GM12878 (cell line): ENCODE measurements around the gene MAP2K1. TPM values are rescaled to one million over a fixed set of nuclear protein-coding genes. Genes with fewer than 3 reads are reported as not detected.
A peak's percentile ranks its signal among the peaks of the same experiment; 100 is the strongest.

Source experiments
- BACH1 ChIP-seq: fragments of 450-650 bp; IDR thresholded peaks from 2 replicates; pipeline ENCODE4 v1.6.1; 2017; ENCODE audit warnings: mild to moderate bottlenecking, borderline replicate concordance
- DPF2 ChIP-seq: fragments of 450-650 bp; IDR thresholded peaks from 2 replicates; pipeline ENCODE4 v1.6.1; 2017; ENCODE audit warnings: mild to moderate bottlenecking
- GABPA ChIP-seq: IDR thresholded peaks from 2 replicates; pipeline ENCODE4 v1.6.1; 2014; ENCODE audit warnings: antibody characterized with exemption, low read depth, mild to moderate bottlenecking, inconsistent platforms
- GATAD2B ChIP-seq: fragments of 450-650 bp; conservative IDR thresholded peaks from 2 replicates; pipeline ENCODE4 v1.6.1; 2017; ENCODE audit warnings: low read depth, mild to moderate bottlenecking, moderate library complexity
- KLF5 ChIP-seq: fragments of 450-650 bp; IDR thresholded peaks from 2 replicates; pipeline ENCODE4 v1.6.1; 2014; ENCODE audit warnings: mild to moderate bottlenecking; ENCODE audit not compliant: partially characterized antibody
- MEF2A ChIP-seq: IDR thresholded peaks from 2 replicates; pipeline ENCODE4 v1.6.1; 2011; ENCODE audit warnings: low read depth, mild to moderate bottlenecking, low read length, moderate library complexity; ENCODE audit not compliant: insufficient read depth
- MXI1 ChIP-seq: fragments of 150-350 bp; IDR thresholded peaks from 2 replicates; pipeline ENCODE4 v1.6.1; 2011; ENCODE audit warnings: low read depth, mild to moderate bottlenecking, inconsistent platforms, low read length, improper control_type of control experiment
- NFXL1 ChIP-seq: fragments of 450-650 bp; IDR thresholded peaks from 2 replicates; pipeline ENCODE4 v1.6.1; 2017; ENCODE audit warnings: antibody characterized with exemption, mild to moderate bottlenecking, borderline replicate concordance
- PAX8 ChIP-seq: fragments of 450-650 bp; IDR thresholded peaks from 2 replicates; pipeline ENCODE4 v1.6.1; 2017; ENCODE audit warnings: mild to moderate bottlenecking, moderate library complexity
- TAF1 ChIP-seq: IDR thresholded peaks from 2 replicates; pipeline ENCODE4 v1.6.1; 2011; ENCODE audit warnings: mild to moderate bottlenecking, low read depth, low read length, borderline replicate concordance
- TCF3 ChIP-seq: IDR thresholded peaks from 2 replicates; pipeline ENCODE4 v1.6.1; 2012; ENCODE audit warnings: low read depth, mild to moderate bottlenecking, low read length, borderline replicate concordance; ENCODE audit not compliant: insufficient read depth
- YBX1 ChIP-seq: fragments of 450-650 bp; IDR thresholded peaks from 2 replicates; pipeline ENCODE4 v1.6.1; 2016; ENCODE audit warnings: antibody characterized with exemption
- polyA plus RNA-seq, 11 experiments: library from polyadenylated mRNA; depleted of rRNA in 4 of 11; unstranded in 6 of 11; stranded (reverse) in 5 of 11; fragments of >200 nt; fragmentation: Nextera tagmentation in 4 of 11; fragmentation: Illumina TruSeq in 1 of 11; extraction: Ambion mirVana in 4 of 11; extraction: Trizol in 1 of 11; gene quantifications; 1 replicate in 1 of 11; 2 replicates in 10 of 11; pipeline versions ENCODE4 v1.2.1 to v1.2.3, GENCODE V29; 2011 to 2016; ENCODE audit warnings: inconsistent platforms in 2 of 11, missing spikeins in 2 of 11, low read depth in 1 of 11
- total RNA-seq, 4 experiments: library from RNA; depleted of rRNA in 3 of 4; stranded (reverse); fragments of >200 nt in 3 of 4; fragmentation: Illumina TruSeq in 1 of 4; extraction: Trizol in 1 of 4; gene quantifications; 2 replicates each; pipeline versions ENCODE4 v1.2.1 to v1.2.3, GENCODE V29; 2013 to 2021
- TF ChIP-seq, protein P1 (sequence below): fragments of 450-650 bp; IDR thresholded peaks from 2 replicates; pipeline ENCODE4 v1.6.1; 2016; ENCODE audit warnings: mild to moderate bottlenecking, moderate library complexity, borderline replicate concordance
- TF ChIP-seq, protein P2 (sequence below): fragments of 450-650 bp; IDR thresholded peaks from 2 replicates; pipeline ENCODE4 v1.6.1; 2017; ENCODE audit warnings: mild to moderate bottlenecking, moderate library complexity
- TF ChIP-seq, protein P3 (sequence below): fragments of 450-650 bp; conservative IDR thresholded peaks from 2 replicates; pipeline ENCODE4 v1.6.1; 2017; ENCODE audit warnings: mild to moderate bottlenecking, moderate library complexity
- TF ChIP-seq, protein P4 (sequence below): IDR thresholded peaks from 2 replicates; pipeline ENCODE4 v1.6.1; 2011; ENCODE audit warnings: mild to moderate bottlenecking, low read depth, low read length, moderate library complexity; ENCODE audit not compliant: insufficient replicate concordance

The MAP2K1 gene
- total and polyA plus RNA-seq, 10 of the 15 experiments (the other 5 are each of a cell fraction or from before 2014, with no cell fraction given): 11.2 to 112 (median 56.6) TPM

DNA sequence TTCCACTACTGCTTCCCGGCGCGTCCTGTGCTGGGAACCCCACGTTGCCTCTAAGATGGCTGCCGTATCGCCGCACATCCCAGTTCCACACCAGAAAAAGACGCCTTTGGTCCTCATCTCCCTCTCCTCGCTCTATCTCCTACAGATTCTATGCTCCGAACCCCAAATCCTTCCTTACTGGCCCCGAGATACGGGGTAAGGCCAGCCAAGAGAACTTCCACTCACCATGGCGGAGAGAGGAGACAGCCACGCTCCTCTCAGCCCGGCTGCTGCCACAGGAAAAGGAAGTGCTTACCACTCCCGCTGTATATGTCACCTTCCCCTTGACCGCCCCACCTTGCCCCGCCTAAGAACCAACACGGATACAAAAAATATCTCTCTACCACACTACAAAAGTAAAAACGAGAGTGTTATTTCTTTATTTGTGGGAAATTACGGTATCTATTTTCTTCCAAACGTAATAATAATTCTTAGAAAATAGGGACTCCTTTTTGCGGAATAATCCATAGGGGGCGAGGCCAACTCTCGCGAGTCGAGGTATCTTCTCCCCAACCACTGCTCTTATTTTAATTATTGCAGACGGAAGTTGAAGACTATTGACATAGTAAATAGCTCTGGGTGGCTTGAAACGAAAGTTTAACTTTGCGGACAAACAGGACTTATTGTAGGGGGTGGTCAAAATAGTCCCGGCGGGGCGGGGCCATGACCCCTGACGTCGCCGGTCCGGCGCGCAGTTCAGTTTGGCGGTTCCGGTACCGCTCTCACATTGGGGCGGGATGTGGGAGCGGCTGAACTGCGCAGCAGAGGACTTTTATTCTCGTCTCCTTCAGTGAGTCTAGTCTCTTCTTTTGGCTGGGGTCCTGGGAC, 118.1 kb downstream of the MAP2K1 start, which contains the start of the genes RPL4 and ZWILCH (continued):
- TF ChIP-seq, protein P1, sequence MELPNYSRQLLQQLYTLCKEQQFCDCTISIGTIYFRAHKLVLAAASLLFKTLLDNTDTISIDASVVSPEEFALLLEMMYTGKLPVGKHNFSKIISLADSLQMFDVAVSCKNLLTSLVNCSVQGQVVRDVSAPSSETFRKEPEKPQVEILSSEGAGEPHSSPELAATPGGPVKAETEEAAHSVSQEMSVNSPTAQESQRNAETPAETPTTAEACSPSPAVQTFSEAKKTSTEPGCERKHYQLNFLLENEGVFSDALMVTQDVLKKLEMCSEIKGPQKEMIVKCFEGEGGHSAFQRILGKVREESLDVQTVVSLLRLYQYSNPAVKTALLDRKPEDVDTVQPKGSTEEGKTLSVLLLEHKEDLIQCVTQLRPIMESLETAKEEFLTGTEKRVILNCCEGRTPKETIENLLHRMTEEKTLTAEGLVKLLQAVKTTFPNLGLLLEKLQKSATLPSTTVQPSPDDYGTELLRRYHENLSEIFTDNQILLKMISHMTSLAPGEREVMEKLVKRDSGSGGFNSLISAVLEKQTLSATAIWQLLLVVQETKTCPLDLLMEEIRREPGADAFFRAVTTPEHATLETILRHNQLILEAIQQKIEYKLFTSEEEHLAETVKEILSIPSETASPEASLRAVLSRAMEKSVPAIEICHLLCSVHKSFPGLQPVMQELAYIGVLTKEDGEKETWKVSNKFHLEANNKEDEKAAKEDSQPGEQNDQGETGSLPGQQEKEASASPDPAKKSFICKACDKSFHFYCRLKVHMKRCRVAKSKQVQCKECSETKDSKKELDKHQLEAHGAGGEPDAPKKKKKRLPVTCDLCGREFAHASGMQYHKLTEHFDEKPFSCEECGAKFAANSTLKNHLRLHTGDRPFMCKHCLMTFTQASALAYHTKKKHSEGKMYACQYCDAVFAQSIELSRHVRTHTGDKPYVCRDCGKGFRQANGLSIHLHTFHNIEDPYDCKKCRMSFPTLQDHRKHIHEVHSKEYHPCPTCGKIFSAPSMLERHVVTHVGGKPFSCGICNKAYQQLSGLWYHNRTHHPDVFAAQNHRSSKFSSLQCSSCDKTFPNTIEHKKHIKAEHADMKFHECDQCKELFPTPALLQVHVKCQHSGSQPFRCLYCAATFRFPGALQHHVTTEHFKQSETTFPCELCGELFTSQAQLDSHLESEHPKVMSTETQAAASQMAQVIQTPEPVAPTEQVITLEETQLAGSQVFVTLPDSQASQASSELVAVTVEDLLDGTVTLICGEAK: peak; percentile 99
- TF ChIP-seq, protein P2, sequence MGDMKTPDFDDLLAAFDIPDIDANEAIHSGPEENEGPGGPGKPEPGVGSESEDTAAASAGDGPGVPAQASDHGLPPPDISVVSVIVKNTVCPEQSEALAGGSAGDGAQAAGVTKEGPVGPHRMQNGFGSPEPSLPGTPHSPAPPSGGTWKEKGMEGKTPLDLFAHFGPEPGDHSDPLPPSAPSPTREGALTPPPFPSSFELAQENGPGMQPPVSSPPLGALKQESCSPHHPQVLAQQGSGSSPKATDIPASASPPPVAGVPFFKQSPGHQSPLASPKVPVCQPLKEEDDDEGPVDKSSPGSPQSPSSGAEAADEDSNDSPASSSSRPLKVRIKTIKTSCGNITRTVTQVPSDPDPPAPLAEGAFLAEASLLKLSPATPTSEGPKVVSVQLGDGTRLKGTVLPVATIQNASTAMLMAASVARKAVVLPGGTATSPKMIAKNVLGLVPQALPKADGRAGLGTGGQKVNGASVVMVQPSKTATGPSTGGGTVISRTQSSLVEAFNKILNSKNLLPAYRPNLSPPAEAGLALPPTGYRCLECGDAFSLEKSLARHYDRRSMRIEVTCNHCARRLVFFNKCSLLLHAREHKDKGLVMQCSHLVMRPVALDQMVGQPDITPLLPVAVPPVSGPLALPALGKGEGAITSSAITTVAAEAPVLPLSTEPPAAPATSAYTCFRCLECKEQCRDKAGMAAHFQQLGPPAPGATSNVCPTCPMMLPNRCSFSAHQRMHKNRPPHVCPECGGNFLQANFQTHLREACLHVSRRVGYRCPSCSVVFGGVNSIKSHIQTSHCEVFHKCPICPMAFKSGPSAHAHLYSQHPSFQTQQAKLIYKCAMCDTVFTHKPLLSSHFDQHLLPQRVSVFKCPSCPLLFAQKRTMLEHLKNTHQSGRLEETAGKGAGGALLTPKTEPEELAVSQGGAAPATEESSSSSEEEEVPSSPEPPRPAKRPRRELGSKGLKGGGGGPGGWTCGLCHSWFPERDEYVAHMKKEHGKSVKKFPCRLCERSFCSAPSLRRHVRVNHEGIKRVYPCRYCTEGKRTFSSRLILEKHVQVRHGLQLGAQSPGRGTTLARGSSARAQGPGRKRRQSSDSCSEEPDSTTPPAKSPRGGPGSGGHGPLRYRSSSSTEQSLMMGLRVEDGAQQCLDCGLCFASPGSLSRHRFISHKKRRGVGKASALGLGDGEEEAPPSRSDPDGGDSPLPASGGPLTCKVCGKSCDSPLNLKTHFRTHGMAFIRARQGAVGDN: peak; percentile 70
- TF ChIP-seq MEF2A (peak; percentile 11; the same call in 1 of the 2 replicates), GABPA (peak; percentile 97), TCF3 (peak; percentile 74; the same call in 1 of the 2 replicates), MXI1 (peak; percentile 95), YBX1 (no peak), NFXL1 (no peak), PAX8 (peak; percentile 70; the same call in 1 of the 2 replicates), BACH1 (peak; percentile 64; the same call in 1 of the 2 replicates), TAF1 (peak; percentile 98), GATAD2B (0 out of 2 replicates have a peak, but pooled peaks have one; percentile 64), DPF2 (no peak), KLF5 (peak; percentile 78)
- TF ChIP-seq, protein P3, sequence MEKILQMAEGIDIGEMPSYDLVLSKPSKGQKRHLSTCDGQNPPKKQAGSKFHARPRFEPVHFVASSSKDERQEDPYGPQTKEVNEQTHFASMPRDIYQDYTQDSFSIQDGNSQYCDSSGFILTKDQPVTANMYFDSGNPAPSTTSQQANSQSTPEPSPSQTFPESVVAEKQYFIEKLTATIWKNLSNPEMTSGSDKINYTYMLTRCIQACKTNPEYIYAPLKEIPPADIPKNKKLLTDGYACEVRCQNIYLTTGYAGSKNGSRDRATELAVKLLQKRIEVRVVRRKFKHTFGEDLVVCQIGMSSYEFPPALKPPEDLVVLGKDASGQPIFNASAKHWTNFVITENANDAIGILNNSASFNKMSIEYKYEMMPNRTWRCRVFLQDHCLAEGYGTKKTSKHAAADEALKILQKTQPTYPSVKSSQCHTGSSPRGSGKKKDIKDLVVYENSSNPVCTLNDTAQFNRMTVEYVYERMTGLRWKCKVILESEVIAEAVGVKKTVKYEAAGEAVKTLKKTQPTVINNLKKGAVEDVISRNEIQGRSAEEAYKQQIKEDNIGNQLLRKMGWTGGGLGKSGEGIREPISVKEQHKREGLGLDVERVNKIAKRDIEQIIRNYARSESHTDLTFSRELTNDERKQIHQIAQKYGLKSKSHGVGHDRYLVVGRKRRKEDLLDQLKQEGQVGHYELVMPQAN: peak; percentile 98
- TF ChIP-seq, protein P4, sequence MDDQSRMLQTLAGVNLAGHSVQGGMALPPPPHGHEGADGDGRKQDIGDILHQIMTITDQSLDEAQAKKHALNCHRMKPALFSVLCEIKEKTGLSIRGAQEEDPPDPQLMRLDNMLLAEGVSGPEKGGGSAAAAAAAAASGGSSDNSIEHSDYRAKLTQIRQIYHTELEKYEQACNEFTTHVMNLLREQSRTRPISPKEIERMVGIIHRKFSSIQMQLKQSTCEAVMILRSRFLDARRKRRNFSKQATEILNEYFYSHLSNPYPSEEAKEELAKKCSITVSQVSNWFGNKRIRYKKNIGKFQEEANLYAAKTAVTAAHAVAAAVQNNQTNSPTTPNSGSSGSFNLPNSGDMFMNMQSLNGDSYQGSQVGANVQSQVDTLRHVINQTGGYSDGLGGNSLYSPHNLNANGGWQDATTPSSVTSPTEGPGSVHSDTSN: peak; percentile 26
